Tibial nerve (tissue), 4 donors: Measurements from ENCODE around the gene TMEM109. TPM values are rescaled to one million over a fixed set of nuclear protein-coding genes. Genes with fewer than 3 reads are reported as not detected.

Experiments used
- DNase-seq, 2 donors: peaks; one replicate each; pipeline ENCODE4 v3.0.0-alpha.2; 2019; ENCODE audit warnings: low spot score in 2 of 2
- H3K27ac ChIP-seq, 4 donors: fragments of 200-600 bp; sonication (generic) in 3 of 4; one replicate each; pipeline ENCODE4 v1.5.1; 2017 to 2019; ENCODE audit warnings: mild to moderate bottlenecking in 1 of 4
- H3K27me3 ChIP-seq, 2 donors: fragments of 200-600 bp; sonication (generic) in 1 of 2; one replicate each; pipeline versions ENCODE4 v1.5.1 to v1.6.0; 2017 to 2019
- H3K36me3 ChIP-seq, 3 donors: fragments of 200-600 bp; sonication (generic); one replicate each; pipeline ENCODE4 v1.5.1; 2018 to 2019
- H3K4me1 ChIP-seq, 4 donors: fragments of 200-600 bp; sonication (generic) in 3 of 4; one replicate each; pipeline ENCODE4 v1.5.1; 2017 to 2019
- H3K4me3 ChIP-seq, 4 donors: fragments of 200-600 bp; sonication (generic) in 3 of 4; one replicate each; pipeline ENCODE4 v1.5.1; 2017 to 2019; ENCODE audit warnings: mild to moderate bottlenecking in 1 of 4, moderate library complexity in 1 of 4
- H3K9me3 ChIP-seq, 4 donors: fragments of 200-600 bp; sonication (generic) in 3 of 4; one replicate each; pipeline ENCODE4 v1.5.1; 2017 to 2019
- CTCF ChIP-seq, 5 experiments: fragments of 200-600 bp in 3 of 5; fragments of 450-650 bp in 2 of 5; sonication (generic) in 3 of 5; IDR thresholded peaks; one replicate each; pipeline ENCODE4 v1.5.1; 2016 to 2019; ENCODE audit warnings: antibody characterized with exemption in 5 of 5, mild to moderate bottlenecking in 3 of 5, moderate library complexity in 2 of 5
- EP300 ChIP-seq, 2 donors: sonication (generic); formaldehyde crosslinking; IDR thresholded peaks; one replicate each; pipeline ENCODE4 v1.6.1; 2017; ENCODE audit warnings: antibody characterized with exemption in 2 of 2, mild to moderate bottlenecking in 1 of 2
- POLR2A ChIP-seq, 2 donors: fragments of 450-650 bp; IDR thresholded peaks; one replicate each; pipeline ENCODE4 v1.6.1; 2017; ENCODE audit warnings: antibody characterized with exemption in 2 of 2, mild to moderate bottlenecking in 2 of 2, moderate library complexity in 2 of 2
- WGBS, 2 donors: methylation state at CpG; one replicate each; pipeline ENCODE4 v1.1.5; 2018; 5-methylcytosine and 5-hydroxymethylcytosine counted together
- total RNA-seq, 4 donors: library from RNA; depleted of rRNA; stranded (reverse); fragments of >200 nt; gene quantifications; one replicate each; pipeline ENCODE4 v1.1.0, GENCODE V29; 2016

Gene TMEM109
- total RNA-seq, 4 donors from 2014 or later: 173 to 300 (median 197) TPM

GRCh38 chr11:60874421-60875365, 39.3 kb upstream of the TMEM109 start:
- H3K9me3 ChIP-seq: no peaks in the 10 kb centered on the region
- no peak overlapping the region for H3K27ac ChIP-seq
- WGBS, 2 donors: 78 to 81% methylated on average over 12 to 13 of the region's 13 CpGs
- no peak overlapping the region for H3K4me3 ChIP-seq
- peaks cover 0 to 39% (median 0%) of the 10 kb centered on the region in 3 donors for H3K36me3 ChIP-seq
- TF ChIP-seq EP300 (IDR thresholded peaks at IDR 0.05) (no peak), CTCF (IDR thresholded peaks at IDR 0.05) (no peak), POLR2A (IDR thresholded peaks at IDR 0.05) (no peak)
- DNase-seq: no peak
- H3K27me3 ChIP-seq: no peaks in the 10 kb centered on the region
- H3K4me1 ChIP-seq: peaks cover 0 to 49% (median 0%) of the 10 kb centered on the region in 4 donors

GRCh38 chr11:60875366-60876167, 38.4 kb upstream of the TMEM109 start:
- no peak for TF ChIP-seq POLR2A (IDR thresholded peaks at IDR 0.05)
- no peak for TF ChIP-seq CTCF (IDR thresholded peaks at IDR 0.05)
- TF ChIP-seq EP300 (IDR thresholded peaks at IDR 0.05): no peak
- no peaks in the 10 kb centered on the region for H3K9me3 ChIP-seq
- 81 to 85% methylated on average over 7 of the region's 7 CpGs for WGBS, 2 donors
- H3K4me1 ChIP-seq: peaks cover 0 to 52% (median 0%) of the 10 kb centered on the region in 4 donors
- H3K4me3 ChIP-seq: no peak overlapping the region
- H3K27ac ChIP-seq: no peak overlapping the region
- no peaks in the 10 kb centered on the region for H3K27me3 ChIP-seq
- peaks cover 0 to 47% (median 0%) of the 10 kb centered on the region in 3 donors for H3K36me3 ChIP-seq
- no peak for DNase-seq

- no peak for DNase-seq
- Histone ChIP-seq H3K27me3 (no peaks in the 10 kb centered on the region), H3K4me3 (no peak overlapping the region), H3K36me3 (peaks cover 0 to 53% (median 0%) of the 10 kb centered on the region in 3 donors), H3K4me1 (peaks cover 0 to 53% (median 0%) of the 10 kb centered on the region in 4 donors), H3K9me3 (no peaks in the 10 kb centered on the region), H3K27ac (peak overlapping the region in 1 of 4 donors; percentile 6)
- 100% methylated on average over 2 of the region's 2 CpGs for WGBS, 2 donors
- TF ChIP-seq CTCF (IDR thresholded peaks at IDR 0.05) (no peak), EP300 (IDR thresholded peaks at IDR 0.05) (no peak), POLR2A (IDR thresholded peaks at IDR 0.05) (no peak)
Measured at GRCh38 chr11:60876168-60876485, 37.8 kb upstream of the TMEM109 start.

GRCh38 chr11:60878245-60879101, 35.5 kb upstream of the TMEM109 start:
- 39 to 47% methylated on average over 5 of the region's 5 CpGs for WGBS, 2 donors
- H3K27ac ChIP-seq: peak overlapping the region in 3 of 4 donors; percentile 22 to 71 (median 61)
- H3K27me3 ChIP-seq: no peaks in the 10 kb centered on the region
- peaks cover 0 to 31% (median 0%) of the 10 kb centered on the region in 4 donors for H3K4me1 ChIP-seq
- TF ChIP-seq EP300 (IDR thresholded peaks at IDR 0.05): no peak
- TF ChIP-seq CTCF (IDR thresholded peaks at IDR 0.05): no peak
- no peak for TF ChIP-seq POLR2A (IDR thresholded peaks at IDR 0.05)
- H3K9me3 ChIP-seq: no peaks in the 10 kb centered on the region
- peaks cover 0 to 53% (median 0%) of the 10 kb centered on the region in 3 donors for H3K36me3 ChIP-seq
- H3K4me3 ChIP-seq: no peak overlapping the region
- peak in 1 of 2 donors; percentile 34 for DNase-seq
